WI38 (cell line): ENCODE data around the gene DUSP1.

Experiments
- H3K4me3 ChIP-seq: 2 replicates; pipeline ENCODE4 v1.5.1; 2011; ENCODE audit warnings: low read depth, mild to moderate bottlenecking, control low read depth, low read length
- CTCF ChIP-seq: IDR thresholded peaks from 2 replicates; pipeline ENCODE4 v1.5.1; 2012; ENCODE audit warnings: low read depth, mild to moderate bottlenecking, control low read depth, low read length

The DUSP1 gene

GRCh38 chr5:172756764-172757393 is 14.1 kb downstream of the DUSP1 start:
- H3K4me3 ChIP-seq: no peak overlapping the region
- TF ChIP-seq CTCF: no peak

GRCh38 chr5:172754596-172755356 is 16.2 kb downstream of the DUSP1 start:
- no peak overlapping the region for H3K4me3 ChIP-seq
- no peak for TF ChIP-seq CTCF

- H3K4me3 ChIP-seq: no peak overlapping the region
- no peak for TF ChIP-seq CTCF
Measured at GRCh38 chr5:172753101-172753500, 17.9 kb downstream of the DUSP1 start.

GRCh38 chr5:172751761-172752510 is 19.1 kb downstream of the DUSP1 start:
- no peak for TF ChIP-seq CTCF
- no peak overlapping the region for H3K4me3 ChIP-seq

GRCh38 chr5:172749881-172750633 is 20.9 kb downstream of the DUSP1 start:
- TF ChIP-seq CTCF: no peak
- H3K4me3 ChIP-seq: no peak overlapping the region

- TF ChIP-seq CTCF: no peak
- H3K4me3 ChIP-seq: no peak overlapping the region
Measured at GRCh38 chr5:172749076-172749475, 21.9 kb downstream of the DUSP1 start.
